ENCODE results near the gene OR6S1. TPM values are rescaled to one million over a fixed set of nuclear protein-coding genes. Genes with fewer than 3 reads are reported as not detected.

Gene OR6S1
- total and polyA plus RNA-seq, 2 of the 8 experiments (the other 6 are each of a cell fraction or from before 2014, with no cell fraction given): not detected

DNA sequence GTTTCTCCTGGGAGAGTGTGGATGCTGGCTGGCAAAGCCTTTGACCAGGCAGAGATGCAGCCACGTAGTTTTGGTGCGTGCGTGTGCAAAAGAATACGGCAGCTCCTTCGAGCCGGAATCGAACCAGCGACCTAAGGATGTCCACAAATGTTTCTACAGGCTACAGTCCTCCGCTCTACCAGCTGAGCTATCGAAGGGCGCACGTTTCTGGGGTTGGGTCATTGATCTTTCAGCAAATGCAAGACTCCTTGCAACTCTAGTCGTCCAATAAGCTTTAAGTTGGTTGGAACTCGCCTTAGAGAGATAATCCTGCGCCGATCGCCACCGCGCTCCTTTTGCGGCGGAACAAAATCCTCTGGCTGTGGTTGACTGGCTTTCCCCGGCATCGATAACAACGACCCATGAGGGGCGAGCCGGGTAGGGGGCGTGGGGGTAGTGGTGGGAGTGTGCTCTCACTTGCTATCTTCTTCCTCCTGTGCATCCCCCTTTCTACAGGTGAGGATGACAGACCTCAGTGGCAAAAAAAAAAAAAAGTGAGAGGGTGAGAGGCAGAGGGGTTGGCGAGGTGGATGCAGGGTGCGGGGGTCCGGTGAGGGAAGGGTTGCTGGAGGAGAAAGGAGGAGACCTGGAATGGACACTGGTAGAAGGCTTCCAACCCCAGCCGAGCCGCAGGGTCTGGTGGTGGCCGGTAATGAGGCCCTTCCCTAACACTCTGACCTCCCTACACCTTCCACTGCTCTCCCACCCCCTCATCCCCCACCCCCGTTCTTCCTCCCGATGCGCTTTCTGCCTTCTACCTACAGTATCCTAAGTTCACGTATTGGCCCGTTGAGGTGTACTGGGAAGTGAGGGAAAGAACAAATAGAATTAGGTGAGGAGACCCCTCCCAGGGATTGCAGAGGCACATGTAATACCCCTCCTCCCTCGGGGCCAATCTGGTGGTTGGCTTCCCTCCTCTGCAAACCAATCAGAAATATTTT lies 11.8 kb upstream of the OR6S1 start (continued):
- no peak for TF ChIP-seq RXRA (IDR thresholded peaks at IDR 0.05; ENCODE audit: insufficient read depth, low read depth, low read length)
- peak; percentile 49 for TF ChIP-seq KDM4A (IDR thresholded peaks at IDR 0.05; ENCODE audit: low read depth, low read length, severe bottlenecking)
- TF ChIP-seq CHD1 (IDR thresholded peaks at IDR 0.05; ENCODE audit: low read depth, low read length): no peak
- TF ChIP-seq, protein P1, sequence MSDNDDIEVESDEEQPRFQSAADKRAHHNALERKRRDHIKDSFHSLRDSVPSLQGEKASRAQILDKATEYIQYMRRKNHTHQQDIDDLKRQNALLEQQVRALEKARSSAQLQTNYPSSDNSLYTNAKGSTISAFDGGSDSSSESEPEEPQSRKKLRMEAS (IDR thresholded peaks at IDR 0.05): no peak
- no peak; the same call in 1 of the 2 replicates for TF ChIP-seq NRF1 (IDR thresholded peaks at IDR 0.05; ENCODE audit: low read depth, low read length)
- no peak for TF ChIP-seq CTBP2 (IDR thresholded peaks at IDR 0.05; ENCODE audit: borderline replicate concordance, insufficient read depth, insufficient read length, low read length)
- TF ChIP-seq YY1 (IDR thresholded peaks at IDR 0.05; ENCODE audit: low read depth, low read length): peak; percentile 13; the same call in 1 of the 2 replicates
- TF ChIP-seq TAF7 (optimal IDR thresholded peaks at IDR 0.05; ENCODE audit: borderline replicate concordance, low read depth, low read length): no peak
- TF ChIP-seq KDM1A (IDR thresholded peaks at IDR 0.05; ENCODE audit: borderline replicate concordance, low read length): peak; percentile 45; the same call in 1 of the 2 replicates
- no peak for TF ChIP-seq NANOG (IDR thresholded peaks at IDR 0.05; ENCODE audit: insufficient read depth, low read depth, low read length, poor library complexity, severe bottlenecking)
- TF ChIP-seq SP1 (IDR thresholded peaks at IDR 0.05; ENCODE audit: low read depth, low read length): no peak
- no peak for TF ChIP-seq EP300 (IDR thresholded peaks at IDR 0.05; ENCODE audit: borderline replicate concordance in 1 of 2, low read depth in 2 of 2, low read length in 2 of 2)
- no peak for TF ChIP-seq SRF (IDR thresholded peaks at IDR 0.05; ENCODE audit: low read depth, low read length)
- TF ChIP-seq, protein P2, sequence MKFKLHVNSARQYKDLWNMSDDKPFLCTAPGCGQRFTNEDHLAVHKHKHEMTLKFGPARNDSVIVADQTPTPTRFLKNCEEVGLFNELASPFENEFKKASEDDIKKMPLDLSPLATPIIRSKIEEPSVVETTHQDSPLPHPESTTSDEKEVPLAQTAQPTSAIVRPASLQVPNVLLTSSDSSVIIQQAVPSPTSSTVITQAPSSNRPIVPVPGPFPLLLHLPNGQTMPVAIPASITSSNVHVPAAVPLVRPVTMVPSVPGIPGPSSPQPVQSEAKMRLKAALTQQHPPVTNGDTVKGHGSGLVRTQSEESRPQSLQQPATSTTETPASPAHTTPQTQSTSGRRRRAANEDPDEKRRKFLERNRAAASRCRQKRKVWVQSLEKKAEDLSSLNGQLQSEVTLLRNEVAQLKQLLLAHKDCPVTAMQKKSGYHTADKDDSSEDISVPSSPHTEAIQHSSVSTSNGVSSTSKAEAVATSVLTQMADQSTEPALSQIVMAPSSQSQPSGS (IDR thresholded peaks at IDR 0.05; ENCODE audit: low read length): no peak
- TF ChIP-seq BACH1 (IDR thresholded peaks at IDR 0.05; ENCODE audit: low read length): no peak
- no peak for TF ChIP-seq RFX5 (IDR thresholded peaks at IDR 0.05; ENCODE audit: borderline replicate concordance, low read depth, low read length)
- no peak for TF ChIP-seq SP4 (IDR thresholded peaks at IDR 0.05; ENCODE audit: low read length)
- peak; percentile 100 for TF ChIP-seq TBP (IDR thresholded peaks at IDR 0.05; ENCODE audit: low read depth, low read length)
- TF ChIP-seq RNF2 (IDR thresholded peaks at IDR 0.05; ENCODE audit: borderline replicate concordance, low read depth, low read length, missing control alignments, poor library complexity, severe bottlenecking): no peak
- no peak for TF ChIP-seq SIX5 (IDR thresholded peaks at IDR 0.05; ENCODE audit: low read depth, low read length)
- TF ChIP-seq RBBP5 (IDR thresholded peaks at IDR 0.05; ENCODE audit: borderline replicate concordance, low read depth, low read length): peak; percentile 95
